ENCODE data around the gene SEMA3F. TPM values are rescaled to one million over a fixed set of nuclear protein-coding genes. Genes with fewer than 3 reads are reported as not detected.

The SEMA3F gene
- total and polyA plus RNA-seq, 4 donors = 0.60 to 4.8 (median 2.1) TPM

- Histone ChIP-seq H3K4me3 (ENCODE audit: low read depth in 1 of 3, low read length in 3 of 3) (no peak overlapping the region), H3K4me1 (ENCODE audit: control insufficient read depth in 4 of 4, insufficient read depth in 4 of 4, low read length in 3 of 4) (peaks cover 37 to 68% (median 54%) of the 10 kb centered on the region in 4 donors), H3K27ac (ENCODE audit: low read depth in 1 of 2, low read length in 2 of 2) (peak overlapping the region; percentile 95 to 96), H3K9me3 (ENCODE audit: control insufficient read depth in 4 of 4, low read length in 3 of 4) (no peaks in the 10 kb centered on the region), H3K27me3 (ENCODE audit: control insufficient read depth in 4 of 4, insufficient read depth in 4 of 4, low read length in 3 of 4) (no peaks in the 10 kb centered on the region), H3K9ac (ENCODE audit: low read depth in 1 of 2, low read length in 2 of 2) (peak overlapping the region; percentile 17 to 28), H3K36me3 (ENCODE audit: control insufficient read depth in 4 of 4, insufficient read depth in 3 of 4, low read depth in 1 of 4, low read length in 3 of 4) (no peaks in the 10 kb centered on the region)
- no peak for TF ChIP-seq RAD21 (IDR thresholded peaks at IDR 0.05)
- no peak for TF ChIP-seq CTCF (IDR thresholded peaks at IDR 0.05; ENCODE audit: low read depth, low read length, missing input control)
- no peak for TF ChIP-seq ZBTB33 (IDR thresholded peaks at IDR 0.05)
- TF ChIP-seq RXRA (IDR thresholded peaks at IDR 0.05) = peak; percentile 35 to 43
- peak in 1 of 2 donors; percentile 34 for TF ChIP-seq HNF4A (conservative IDR thresholded peaks at IDR 0.05)
- TF ChIP-seq HNF4G (IDR thresholded peaks at IDR 0.05) = no peak
- TF ChIP-seq JUND (IDR thresholded peaks at IDR 0.05) = no peak
- TF ChIP-seq ATF3 (IDR thresholded peaks at IDR 0.05) = no peak
- no peak for TF ChIP-seq EGR1 (IDR thresholded peaks at IDR 0.05; ENCODE audit: low read depth in 2 of 2)
- TF ChIP-seq REST (IDR thresholded peaks at IDR 0.05) = peak; percentile 78
- no peak for TF ChIP-seq MAX (IDR thresholded peaks at IDR 0.05)
- peak; percentile 66 for TF ChIP-seq TAF1 (conservative IDR thresholded peaks at IDR 0.05)
- TF ChIP-seq NR2F2 (IDR thresholded peaks at IDR 0.05) = no peak
- TF ChIP-seq SP1 (IDR thresholded peaks at IDR 0.05) = no peak
- no peak for TF ChIP-seq FOXA2 (IDR thresholded peaks at IDR 0.05)
- TF ChIP-seq GABPA (IDR thresholded peaks at IDR 0.05 in 1 of 2, conservative IDR thresholded peaks at IDR 0.05 in 1 of 2) = no peak
- peak; percentile 14 for TF ChIP-seq YY1 (IDR thresholded peaks at IDR 0.05)
- no peak for TF ChIP-seq FOXA1 (IDR thresholded peaks at IDR 0.05)
- DNase-seq (ENCODE audit: low spot score) = peak; percentile 71
- WGBS = 36% methylated on average over 9 of the region's 9 CpGs
These were observed 48.1 kb downstream of the SEMA3F start for GRCh38 chr3:50203113-50203808.

Data from liver (tissue), 9 donors.